Measurements from ENCODE around the gene FOXC1.

DNA sequence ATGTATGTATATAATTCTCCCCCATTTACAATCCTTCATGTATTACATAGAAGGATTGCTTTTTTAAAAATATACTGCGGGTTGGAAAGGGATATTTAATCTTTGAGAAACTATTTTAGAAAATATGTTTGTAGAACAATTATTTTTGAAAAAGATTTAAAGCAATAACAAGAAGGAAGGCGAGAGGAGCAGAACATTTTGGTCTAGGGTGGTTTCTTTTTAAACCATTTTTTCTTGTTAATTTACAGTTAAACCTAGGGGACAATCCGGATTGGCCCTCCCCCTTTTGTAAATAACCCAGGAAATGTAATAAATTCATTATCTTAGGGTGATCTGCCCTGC lies 3.6 kb downstream of the FOXC1 start:
- no peak for TF ChIP-seq BHLHE40 (IDR thresholded peaks at IDR 0.05; ENCODE audit: borderline replicate concordance in 1 of 2, low read depth in 2 of 2, low read length in 1 of 2)
- no peak for TF ChIP-seq ESRRA (IDR thresholded peaks at IDR 0.05; ENCODE audit: low read length)
- no peak for TF ChIP-seq POLR2AphosphoS5 (IDR thresholded peaks at IDR 0.05; ENCODE audit: low read length)
- TF ChIP-seq CBX3 (IDR thresholded peaks at IDR 0.05; ENCODE audit: borderline replicate concordance, low read depth) = no peak
- TF ChIP-seq TARDBP (IDR thresholded peaks at IDR 0.05; ENCODE audit: borderline replicate concordance) = no peak
- TF ChIP-seq SP1 (IDR thresholded peaks at IDR 0.05; ENCODE audit: low read depth, low read length) = no peak
- TF ChIP-seq CTCF (IDR thresholded peaks at IDR 0.05 in 2 of 3, conservative IDR thresholded peaks at IDR 0.05 in 1 of 3; ENCODE audit: control insufficient read depth in 2 of 3, extremely low read depth in 1 of 3, insufficient read depth in 1 of 3, low read depth in 3 of 3, low read length in 3 of 3) = no peak
- TF ChIP-seq CHD1 (IDR thresholded peaks at IDR 0.05; ENCODE audit: low read depth, low read length) = no peak
- no peak for TF ChIP-seq RFX5 (IDR thresholded peaks at IDR 0.05; ENCODE audit: low read depth, low read length)
- TF ChIP-seq BCL11A (IDR thresholded peaks at IDR 0.05; ENCODE audit: low read depth, low read length) = no peak
- no peak for TF ChIP-seq RBBP5 (conservative IDR thresholded peaks at IDR 0.05)
- TF ChIP-seq SUZ12 (IDR thresholded peaks at IDR 0.05; ENCODE audit: unreplicated experiment) = no peak
- TF ChIP-seq SPI1 (IDR thresholded peaks at IDR 0.05; ENCODE audit: borderline replicate concordance, insufficient read depth, low read depth, low read length) = no peak
- TF ChIP-seq GABPA (IDR thresholded peaks at IDR 0.05; ENCODE audit: low read depth) = no peak

Data from GM12878 (cell line).